ENCODE measurements around the gene LTBP3.

Gene LTBP3

DNA sequence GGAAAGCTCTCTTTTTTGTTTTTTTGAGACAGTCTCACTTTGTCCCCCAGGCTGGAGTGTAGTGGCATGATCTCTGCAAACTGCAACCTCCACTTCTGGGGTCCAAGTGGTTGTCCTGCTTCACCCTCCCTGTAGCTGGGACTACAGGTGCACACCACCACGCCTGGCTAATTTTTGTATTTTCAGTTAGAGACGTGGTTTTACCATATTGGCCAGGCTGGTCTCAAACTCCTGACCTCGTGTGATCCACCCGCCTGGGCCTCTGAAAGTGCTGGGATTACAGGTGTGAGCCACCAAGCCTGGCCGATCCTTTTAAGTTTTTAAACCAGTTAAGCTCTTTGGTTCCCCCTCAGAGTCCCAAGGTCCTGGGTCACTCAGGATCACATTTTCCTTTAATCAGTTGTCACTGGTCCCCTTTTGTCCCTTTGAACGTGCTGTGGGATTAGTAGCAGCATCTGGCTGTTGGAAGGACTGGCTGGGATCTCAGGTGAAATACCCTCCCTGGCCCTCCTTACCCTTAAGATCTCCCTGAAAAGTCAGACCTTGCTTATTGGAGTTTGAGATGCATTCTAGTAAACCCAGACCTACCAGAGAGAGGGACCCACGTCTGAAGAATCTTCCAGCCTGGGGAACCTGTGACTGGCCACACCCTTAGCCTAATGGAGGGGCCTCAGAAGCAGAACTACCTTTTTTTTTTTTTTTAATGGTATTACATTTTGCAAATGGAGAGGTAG, 51.2 kb downstream of the LTBP3 start:
- no peak for DNase-seq (ENCODE audit: low read depth in 2 of 2)

GRCh38 chr11:65506290-65506771, 51.8 kb downstream of the LTBP3 start:
- DNase-seq (ENCODE audit: low read depth in 2 of 2), result no peak

DNA sequence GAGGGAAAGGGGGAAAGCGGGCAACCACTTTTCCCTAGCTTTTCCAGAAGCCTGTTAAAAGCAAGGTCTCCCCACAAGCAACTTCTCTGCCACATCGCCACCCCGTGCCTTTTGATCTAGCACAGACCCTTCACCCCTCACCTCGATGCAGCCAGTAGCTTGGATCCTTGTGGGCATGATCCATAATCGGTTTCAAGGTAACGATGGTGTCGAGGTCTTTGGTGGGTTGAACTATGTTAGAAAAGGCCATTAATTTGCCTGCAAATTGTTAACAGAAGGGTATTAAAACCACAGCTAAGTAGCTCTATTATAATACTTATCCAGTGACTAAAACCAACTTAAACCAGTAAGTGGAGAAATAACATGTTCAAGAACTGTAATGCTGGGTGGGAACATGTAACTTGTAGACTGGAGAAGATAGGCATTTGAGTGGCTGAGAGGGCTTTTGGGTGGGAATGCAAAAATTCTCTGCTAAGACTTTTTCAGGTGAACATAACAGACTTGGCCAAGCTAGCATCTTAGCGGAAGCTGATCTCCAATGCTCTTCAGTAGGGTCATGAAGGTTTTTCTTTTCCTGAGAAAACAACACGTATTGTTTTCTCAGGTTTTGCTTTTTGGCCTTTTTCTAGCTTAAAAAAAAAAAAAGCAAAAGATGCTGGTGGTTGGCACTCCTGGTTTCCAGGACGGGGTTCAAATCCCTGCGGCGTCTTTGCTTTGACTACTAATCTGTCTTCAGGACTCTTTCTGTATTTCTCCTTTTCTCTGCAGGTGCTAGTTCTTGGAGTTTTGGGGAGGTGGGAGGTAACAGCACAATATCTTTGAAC, 52.5 kb downstream of the LTBP3 start:
- no peak for DNase-seq (ENCODE audit: low read depth in 2 of 2)

DNA sequence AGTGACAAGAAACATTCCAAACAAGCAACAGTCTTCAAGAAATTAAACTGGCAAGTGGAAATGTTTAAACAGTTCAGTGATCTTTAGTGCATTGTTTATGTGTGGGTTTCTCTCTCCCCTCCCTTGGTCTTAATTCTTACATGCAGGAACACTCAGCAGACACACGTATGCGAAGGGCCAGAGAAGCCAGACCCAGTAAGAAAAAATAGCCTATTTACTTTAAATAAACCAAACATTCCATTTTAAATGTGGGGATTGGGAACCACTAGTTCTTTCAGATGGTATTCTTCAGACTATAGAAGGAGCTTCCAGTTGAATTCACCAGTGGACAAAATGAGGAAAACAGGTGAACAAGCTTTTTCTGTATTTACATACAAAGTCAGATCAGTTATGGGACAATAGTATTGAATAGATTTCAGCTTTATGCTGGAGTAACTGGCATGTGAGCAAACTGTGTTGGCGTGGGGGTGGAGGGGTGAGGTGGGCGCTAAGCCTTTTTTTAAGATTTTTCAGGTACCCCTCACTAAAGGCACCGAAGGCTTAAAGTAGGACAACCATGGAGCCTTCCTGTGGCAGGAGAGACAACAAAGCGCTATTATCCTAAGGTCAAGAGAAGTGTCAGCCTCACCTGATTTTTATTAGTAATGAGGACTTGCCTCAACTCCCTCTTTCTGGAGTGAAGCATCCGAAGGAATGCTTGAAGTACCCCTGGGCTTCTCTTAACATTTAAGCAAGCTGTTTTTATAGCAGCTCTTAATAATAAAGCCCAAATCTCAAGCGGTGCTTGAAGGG, 53.3 kb downstream of the LTBP3 start:
- no peak for DNase-seq (ENCODE audit: low read depth in 2 of 2)

DNA sequence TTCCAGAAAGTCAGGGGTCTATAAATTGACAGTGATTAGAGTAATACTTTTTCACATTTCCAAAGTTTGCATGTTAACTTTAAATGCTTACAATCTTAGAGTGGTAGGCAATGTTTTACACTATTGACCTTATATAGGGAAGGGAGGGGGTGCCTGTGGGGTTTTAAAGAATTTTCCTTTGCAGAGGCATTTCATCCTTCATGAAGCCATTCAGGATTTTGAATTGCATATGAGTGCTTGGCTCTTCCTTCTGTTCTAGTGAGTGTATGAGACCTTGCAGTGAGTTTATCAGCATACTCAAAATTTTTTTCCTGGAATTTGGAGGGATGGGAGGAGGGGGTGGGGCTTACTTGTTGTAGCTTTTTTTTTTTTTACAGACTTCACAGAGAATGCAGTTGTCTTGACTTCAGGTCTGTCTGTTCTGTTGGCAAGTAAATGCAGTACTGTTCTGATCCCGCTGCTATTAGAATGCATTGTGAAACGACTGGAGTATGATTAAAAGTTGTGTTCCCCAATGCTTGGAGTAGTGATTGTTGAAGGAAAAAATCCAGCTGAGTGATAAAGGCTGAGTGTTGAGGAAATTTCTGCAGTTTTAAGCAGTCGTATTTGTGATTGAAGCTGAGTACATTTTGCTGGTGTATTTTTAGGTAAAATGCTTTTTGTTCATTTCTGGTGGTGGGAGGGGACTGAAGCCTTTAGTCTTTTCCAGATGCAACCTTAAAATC, 54.0 kb downstream of the LTBP3 start:
- no peak for DNase-seq (ENCODE audit: low read depth in 2 of 2)

- no peak for DNase-seq (ENCODE audit: low read depth in 2 of 2)
These were observed 54.7 kb downstream of the LTBP3 start for GRCh38 chr11:65503368-65503948.

GRCh38 chr11:65502555-65503367, 55.4 kb downstream of the LTBP3 start:
- DNase-seq (ENCODE audit: low read depth in 2 of 2), result no peak

DNA sequence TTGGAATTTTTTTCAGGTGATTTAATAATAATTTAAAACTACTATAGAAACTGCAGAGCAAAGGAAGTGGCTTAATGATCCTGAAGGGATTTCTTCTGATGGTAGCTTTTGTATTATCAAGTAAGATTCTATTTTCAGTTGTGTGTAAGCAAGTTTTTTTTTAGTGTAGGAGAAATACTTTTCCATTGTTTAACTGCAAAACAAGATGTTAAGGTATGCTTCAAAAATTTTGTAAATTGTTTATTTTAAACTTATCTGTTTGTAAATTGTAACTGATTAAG, 55.9 kb downstream of the LTBP3 start:
- DNase-seq (ENCODE audit: low read depth in 2 of 2), result no peak

GRCh38 chr11:65501472-65502273, 56.5 kb downstream of the LTBP3 start:
- DNase-seq (ENCODE audit: low read depth in 2 of 2), result no peak

DNA sequence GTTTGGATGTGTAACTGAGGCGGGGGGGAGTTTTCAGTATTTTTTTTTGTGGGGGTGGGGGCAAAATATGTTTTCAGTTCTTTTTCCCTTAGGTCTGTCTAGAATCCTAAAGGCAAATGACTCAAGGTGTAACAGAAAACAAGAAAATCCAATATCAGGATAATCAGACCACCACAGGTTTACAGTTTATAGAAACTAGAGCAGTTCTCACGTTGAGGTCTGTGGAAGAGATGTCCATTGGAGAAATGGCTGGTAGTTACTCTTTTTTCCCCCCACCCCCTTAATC, 57.0 kb downstream of the LTBP3 start:
- DNase-seq (ENCODE audit: low read depth in 2 of 2), result no peak

DNA sequence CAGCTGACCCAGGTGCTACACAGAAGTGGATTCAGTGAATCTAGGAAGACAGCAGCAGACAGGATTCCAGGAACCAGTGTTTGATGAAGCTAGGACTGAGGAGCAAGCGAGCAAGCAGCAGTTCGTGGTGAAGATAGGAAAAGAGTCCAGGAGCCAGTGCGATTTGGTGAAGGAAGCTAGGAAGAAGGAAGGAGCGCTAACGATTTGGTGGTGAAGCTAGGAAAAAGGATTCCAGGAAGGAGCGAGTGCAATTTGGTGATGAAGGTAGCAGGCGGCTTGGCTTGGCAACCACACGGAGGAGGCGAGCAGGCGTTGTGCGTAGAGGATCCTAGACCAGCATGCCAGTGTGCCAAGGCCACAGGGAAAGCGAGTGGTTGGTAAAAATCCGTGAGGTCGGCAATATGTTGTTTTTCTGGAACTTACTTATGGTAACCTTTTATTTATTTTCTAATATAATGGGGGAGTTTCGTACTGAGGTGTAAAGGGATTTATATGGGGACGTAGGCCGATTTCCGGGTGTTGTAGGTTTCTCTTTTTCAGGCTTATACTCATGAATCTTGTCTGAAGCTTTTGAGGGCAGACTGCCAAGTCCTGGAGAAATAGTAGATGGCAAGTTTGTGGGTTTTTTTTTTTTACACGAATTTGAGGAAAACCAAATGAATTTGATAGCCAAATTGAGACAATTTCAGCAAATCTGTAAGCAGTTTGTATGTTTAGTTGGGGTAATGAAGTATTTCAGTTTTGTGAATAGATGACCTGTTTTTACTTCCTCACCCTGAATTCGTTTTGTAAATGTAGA, 57.6 kb downstream of the LTBP3 start:
- DNase-seq (ENCODE audit: low read depth in 2 of 2), result no peak

DNA sequence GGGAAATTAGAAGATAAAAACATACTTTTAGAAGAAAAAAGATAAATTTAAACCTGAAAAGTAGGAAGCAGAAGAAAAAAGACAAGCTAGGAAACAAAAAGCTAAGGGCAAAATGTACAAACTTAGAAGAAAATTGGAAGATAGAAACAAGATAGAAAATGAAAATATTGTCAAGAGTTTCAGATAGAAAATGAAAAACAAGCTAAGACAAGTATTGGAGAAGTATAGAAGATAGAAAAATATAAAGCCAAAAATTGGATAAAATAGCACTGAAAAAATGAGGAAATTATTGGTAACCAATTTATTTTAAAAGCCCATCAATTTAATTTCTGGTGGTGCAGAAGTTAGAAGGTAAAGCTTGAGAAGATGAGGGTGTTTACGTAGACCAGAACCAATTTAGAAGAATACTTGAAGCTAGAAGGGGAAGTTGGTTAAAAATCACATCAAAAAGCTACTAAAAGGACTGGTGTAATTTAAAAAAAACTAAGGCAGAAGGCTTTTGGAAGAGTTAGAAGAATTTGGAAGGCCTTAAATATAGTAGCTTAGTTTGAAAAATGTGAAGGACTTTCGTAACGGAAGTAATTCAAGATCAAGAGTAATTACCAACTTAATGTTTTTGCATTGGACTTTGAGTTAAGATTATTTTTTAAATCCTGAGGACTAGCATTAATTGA, 58.3 kb downstream of the LTBP3 start:
- no peak for DNase-seq (ENCODE audit: low read depth in 2 of 2)

DNA sequence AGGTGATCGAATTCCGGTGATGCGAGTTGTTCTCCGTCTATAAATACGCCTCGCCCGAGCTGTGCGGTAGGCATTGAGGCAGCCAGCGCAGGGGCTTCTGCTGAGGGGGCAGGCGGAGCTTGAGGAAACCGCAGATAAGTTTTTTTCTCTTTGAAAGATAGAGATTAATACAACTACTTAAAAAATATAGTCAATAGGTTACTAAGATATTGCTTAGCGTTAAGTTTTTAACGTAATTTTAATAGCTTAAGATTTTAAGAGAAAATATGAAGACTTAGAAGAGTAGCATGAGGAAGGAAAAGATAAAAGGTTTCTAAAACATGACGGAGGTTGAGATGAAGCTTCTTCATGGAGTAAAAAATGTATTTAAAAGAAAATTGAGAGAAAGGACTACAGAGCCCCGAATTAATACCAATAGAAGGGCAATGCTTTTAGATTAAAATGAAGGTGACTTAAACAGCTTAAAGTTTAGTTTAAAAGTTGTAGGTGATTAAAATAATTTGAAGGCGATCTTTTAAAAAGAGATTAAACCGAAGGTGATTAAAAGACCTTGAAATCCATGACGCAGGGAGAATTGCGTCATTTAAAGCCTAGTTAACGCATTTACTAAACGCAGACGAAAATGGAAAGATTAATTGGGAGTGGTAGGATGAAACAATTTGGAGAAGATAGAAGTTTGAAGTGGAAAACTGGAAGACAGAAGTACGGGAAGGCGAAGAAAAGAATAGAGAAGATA, 59.0 kb downstream of the LTBP3 start, which contains the start of gene MALAT1:
Gene MALAT1, plus strand, starts transcription at position 69 of the 736 bp plus-strand sequence.
- DNase-seq (ENCODE audit: low read depth in 2 of 2), result peak; percentile 90 to 94

DNA sequence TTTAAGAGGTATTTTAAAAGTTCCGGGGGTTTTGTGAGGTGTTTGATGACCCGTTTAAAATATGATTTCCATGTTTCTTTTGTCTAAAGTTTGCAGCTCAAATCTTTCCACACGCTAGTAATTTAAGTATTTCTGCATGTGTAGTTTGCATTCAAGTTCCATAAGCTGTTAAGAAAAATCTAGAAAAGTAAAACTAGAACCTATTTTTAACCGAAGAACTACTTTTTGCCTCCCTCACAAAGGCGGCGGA, 59.5 kb downstream of the LTBP3 start:
- DNase-seq (ENCODE audit: low read depth in 2 of 2), result no peak

GRCh38 chr11:65498042-65498726, 60.0 kb downstream of the LTBP3 start:
- no peak for DNase-seq (ENCODE audit: low read depth in 2 of 2)

DNA sequence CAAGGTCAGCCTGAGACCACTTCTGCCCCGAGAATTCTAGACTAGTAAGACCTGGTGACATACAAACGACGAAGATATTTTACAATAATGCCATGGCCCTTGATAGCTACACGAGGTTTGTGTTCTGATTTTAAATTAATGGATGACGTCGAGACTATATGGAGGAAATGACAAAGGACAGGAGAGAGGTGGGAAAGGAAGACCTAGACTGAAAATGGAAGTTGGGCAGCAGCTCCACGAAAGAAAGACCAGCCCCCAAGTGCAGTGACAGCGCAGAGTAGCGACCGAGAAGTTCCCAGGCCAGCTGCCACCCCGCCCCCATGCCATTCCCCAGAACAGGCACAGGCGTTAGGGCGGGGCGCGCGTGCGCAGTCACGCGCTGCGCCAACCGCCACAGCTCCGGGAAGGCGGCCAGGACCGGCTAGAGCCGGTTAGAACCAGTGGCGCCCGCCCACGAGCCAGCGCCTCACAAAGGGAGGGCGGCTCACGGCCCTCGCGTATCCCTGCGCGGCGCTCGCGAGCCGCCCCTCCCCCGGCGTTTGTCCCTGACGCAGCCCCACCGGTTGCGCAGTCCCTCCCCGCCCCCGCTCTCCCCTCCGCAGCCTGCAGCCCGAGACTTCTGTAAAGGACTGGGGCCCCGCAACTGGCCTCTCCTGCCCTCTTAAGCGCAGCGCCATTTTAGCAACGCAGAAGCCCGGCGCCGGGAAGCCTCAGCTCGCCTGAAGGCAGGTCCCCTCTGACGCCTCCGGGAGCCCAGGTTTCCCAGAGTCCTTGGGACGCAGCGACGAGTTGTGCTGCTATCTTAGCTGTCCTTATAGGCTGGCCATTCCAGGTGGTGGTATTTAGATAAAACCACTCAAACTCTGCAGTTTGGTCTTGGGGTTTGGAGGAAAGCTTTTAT, 60.8 kb downstream of the LTBP3 start:
- peak; percentile 97 to 98 for DNase-seq (ENCODE audit: low read depth in 2 of 2)
